K562 (cell line): ENCODE measurements around the gene POLR2A. TPM values are rescaled to one million over a fixed set of nuclear protein-coding genes. Genes with fewer than 3 reads are reported as not detected.
"Not testable (repeated sequence)": the region's sequence is repeated elsewhere in the genome, so short reads cannot be mapped to it uniquely, and the experiment has no call there.

Experiments
- ATAC-seq: fragments of 200-7000 bp; cut with Tn5 transposase; 3 replicates; pipeline ENCODE4 v1.9.1; 2020; ENCODE audit warnings: moderate library complexity
- BruUV-seq: library from RNA; stranded (reverse); fragments of 400-500 nt; replicated peaks from 2 replicates; lab custom pipeline; 2021; lab: Mats Ljungman, UMichigan
- CTCF ChIA-PET: fragments of 300-600 bp; formaldehyde crosslinking; extraction: SDS; loops from one replicate; lab custom pipeline; 2021; ENCODE audit warnings: low intra/inter-chr PET ratio; lab: Yijun Ruan, JAX
- POLR2A ChIA-PET: fragments of 300-600, 350-650 bp; sonication (Branson Sonifier 250); formaldehyde crosslinking; extraction: SDS; loops from one replicate; lab custom pipeline; 2021; ENCODE audit warnings: antibody characterized with exemption, inconsistent platforms; lab: Yijun Ruan, JAX
- DNase-seq, 4 experiments: peaks; one replicate each; pipeline versions ENCODE4 v3.0.0 to v3.0.0-alpha.2; 2011 to 2018; ENCODE audit warnings: low spot score in 3 of 4, mixed read lengths in 3 of 4; ENCODE audit errors: extremely low read depth in 1 of 4
- FAIRE-seq: peaks from 2 replicates; lab custom pipeline; 2011; peaks lifted over from hg19 to GRCh38; lab: Jason Lieb, UNC
- H2AFZ ChIP-seq: 2 replicates; pipeline ENCODE4 v1.6.0; 2011; ENCODE audit warnings: low read depth, low read length, control low read depth, inconsistent platforms
- H3K27ac ChIP-seq: fragments of 200-600 bp; 3 replicates; pipeline ENCODE4 v1.8.0; 2011; ENCODE audit warnings: low read depth, mild to moderate bottlenecking, control low read depth, inconsistent platforms, low read length, moderate library complexity, mixed read lengths; ENCODE audit errors: extremely low read depth
- H3K27me3 ChIP-seq, 2 experiments: fragments of 300-600 bp in 1 of 2; 2 replicates in 1 of 2; 3 replicates in 1 of 2; pipeline versions ENCODE4 v1.6.0 to v1.8.0; 2011; ENCODE audit warnings: inconsistent platforms in 2 of 2, low read length in 2 of 2, mild to moderate bottlenecking in 1 of 2, mixed read lengths in 1 of 2, moderate library complexity in 1 of 2; ENCODE audit not compliant: control insufficient read depth in 2 of 2, insufficient read depth in 2 of 2
- H3K36me3 ChIP-seq: fragments of 300-600 bp; 3 replicates; pipeline ENCODE4 v1.8.0; 2011; ENCODE audit warnings: mild to moderate bottlenecking, low read length, inconsistent platforms; ENCODE audit not compliant: control insufficient read depth, insufficient read depth
- H3K4me1 ChIP-seq, 2 experiments: fragments of 200-600 bp in 1 of 2; replicated peaks in 1 of 2; 2 replicates in 1 of 2; 3 replicates in 1 of 2; pipeline versions ENCODE4 v1.5.1 to v1.8.0; 2011; ENCODE audit warnings: inconsistent platforms in 2 of 2, low read length in 2 of 2, mild to moderate bottlenecking in 1 of 2, mixed read lengths in 1 of 2, moderate library complexity in 1 of 2; ENCODE audit not compliant: control insufficient read depth in 2 of 2, insufficient read depth in 2 of 2
- H3K4me2 ChIP-seq: 2 replicates; pipeline ENCODE4 v1.6.1; 2011; ENCODE audit warnings: low read length, control low read depth, inconsistent platforms, mixed read lengths; ENCODE audit not compliant: insufficient read depth
- H3K4me3 ChIP-seq: fragments of 200-600 bp; sonication (generic), shearing (Covaris generic); 2 replicates; pipeline ENCODE4 v1.5.1; 2016; ENCODE audit warnings: control low read depth, inconsistent platforms
- H3K79me2 ChIP-seq: fragments of 200-600 bp; 3 replicates; pipeline ENCODE4 v1.8.0; 2011; ENCODE audit warnings: low read length, inconsistent platforms; ENCODE audit not compliant: control insufficient read depth, insufficient read depth
- H3K9ac ChIP-seq, 2 experiments: 2 replicates each; pipeline versions ENCODE4 v1.6.0 to v1.6.1; 2011; ENCODE audit warnings: low read depth in 2 of 2, low read length in 2 of 2, control low read depth in 1 of 2, inconsistent platforms in 1 of 2, mild to moderate bottlenecking in 1 of 2, mixed read lengths in 1 of 2; ENCODE audit not compliant: insufficient read depth in 1 of 2
- H3K9me1 ChIP-seq: one replicate; pipeline ENCODE4 v1.6.0; 2011; ENCODE audit warnings: inconsistent platforms, mild to moderate bottlenecking, low read length, moderate library complexity; ENCODE audit not compliant: control insufficient read depth, insufficient read depth
- H3K9me3 ChIP-seq: replicated peaks from 2 replicates; pipeline ENCODE4 v1.5.1; 2011; ENCODE audit warnings: low read depth, low read length, inconsistent platforms; ENCODE audit not compliant: control insufficient read depth, insufficient read depth
- H4K20me1 ChIP-seq: replicated peaks from 2 replicates; pipeline ENCODE4 v1.6.1; 2011; ENCODE audit warnings: low read length, inconsistent platforms, mixed read lengths; ENCODE audit not compliant: control insufficient read depth, insufficient read depth
- WGBS: fragments of 100-300 bp; shearing (Covaris generic); methylation state at CpG from one replicate; pipeline ENCODE4 v1.1.6; 2016; ENCODE audit warnings: low coverage, mixed read lengths; ENCODE audit not compliant: insufficient coverage; ENCODE audit errors: missing lambda C conversion rate; 5-methylcytosine and 5-hydroxymethylcytosine counted together
- in situ Hi-C: fragments of 300-500 bp; cut with MboI; formaldehyde crosslinking; loops from 4 replicates; pipeline ENCODE4 v1.15.0; 2018; ENCODE audit warnings: inconsistent platforms, mixed read lengths
- intact Hi-C: fragments of 100-400 bp; cut with micrococcal nuclease; formaldehyde crosslinking; loops from 2 replicates; pipeline ENCODE4 v1.14.2; 2022
- polyA plus RNA-seq, 8 experiments: library from polyadenylated mRNA; depleted of rRNA in 4 of 8; stranded (reverse) in 5 of 8; unstranded in 3 of 8; fragments of >200 nt; fragmentation: Nextera tagmentation in 2 of 8; fragmentation: Illumina TruSeq in 1 of 8; extraction: Ambion mirVana in 2 of 8; extraction: Trizol in 1 of 8; gene quantifications; 2 replicates each; pipeline versions ENCODE4 v1.2.1 to v1.2.3, GENCODE V29; 2011 to 2014; ENCODE audit warnings: inconsistent platforms in 1 of 8, missing spikeins in 1 of 8
- total RNA-seq, 7 experiments: library from RNA; depleted of rRNA in 6 of 7; stranded (reverse); fragments of >200 nt in 6 of 7; fragmentation: Illumina TruSeq in 2 of 7; extraction: Trizol in 2 of 7; gene quantifications; 2 replicates each; pipeline versions ENCODE4 v1.2.1 to v1.2.3, GENCODE V29; 2011 to 2021; ENCODE audit warnings: low replicate concordance in 1 of 7

POLR2A gene
- total and polyA plus RNA-seq, 9 of the 15 experiments (the other 6 are each of a cell fraction or from before 2014, with no cell fraction given) = 1.3 to 109 (median 12.4) TPM

DNA sequence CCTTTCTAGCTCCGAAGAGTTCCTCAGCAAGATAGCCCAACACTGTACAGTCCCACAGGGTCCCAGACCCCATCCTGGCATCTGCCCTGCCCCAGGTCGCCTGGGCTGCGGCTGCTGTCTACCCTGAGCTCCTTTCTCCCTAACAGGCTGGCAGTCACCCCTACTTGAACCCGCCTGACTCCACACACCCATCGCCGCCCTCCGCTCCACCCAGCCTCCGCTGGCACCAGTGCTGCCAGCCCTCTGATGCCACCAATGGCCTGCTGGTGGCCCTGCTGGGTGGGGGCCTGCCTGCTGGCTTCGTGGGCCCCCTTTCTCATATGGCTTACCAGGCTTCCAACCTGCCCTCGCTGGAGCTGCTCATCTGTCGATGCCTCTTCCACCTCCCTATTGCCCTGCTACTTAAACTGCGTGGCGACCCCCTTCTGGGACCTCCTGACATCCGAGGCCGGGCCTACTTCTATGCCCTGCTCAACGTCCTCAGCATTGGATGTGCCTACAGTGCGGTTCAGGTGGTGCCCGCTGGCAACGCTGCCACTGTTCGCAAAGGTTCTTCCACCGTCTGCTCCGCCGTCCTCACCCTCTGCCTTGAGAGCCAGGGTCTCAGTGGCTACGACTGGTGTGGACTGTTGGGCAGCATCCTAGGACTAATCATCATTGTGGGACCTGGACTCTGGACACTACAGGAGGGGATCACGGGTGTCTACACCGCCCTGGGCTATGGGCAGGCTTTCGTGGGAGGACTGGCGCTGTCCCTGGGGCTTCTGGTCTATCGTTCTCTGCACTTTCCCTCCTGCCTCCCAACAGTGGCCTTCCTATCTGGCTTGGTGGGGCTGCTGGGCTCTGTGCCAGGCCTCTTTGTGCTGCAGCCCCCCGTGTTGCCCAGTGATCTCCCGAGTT is 2.1 kb upstream of the POLR2A start:
- peak overlapping the region; percentile 100; the same call in 2 of the 3 replicates for H3K27ac ChIP-seq
- DNase-seq, H3K9me1 ChIP-seq, H3K4me2 ChIP-seq, H3K36me3 ChIP-seq, H3K27me3 ChIP-seq, BruUV-seq, ATAC-seq, CTCF ChIA-PET, H4K20me1 ChIP-seq, in situ Hi-C loops, H3K9me3 ChIP-seq, FAIRE-seq, H3K4me3 ChIP-seq, H2AFZ ChIP-seq: not testable (repeated sequence)
- intact Hi-C loops = loop anchor here (5.0 kb wide), 3 partner anchors 45 to 130 kb away; partner anchors contain the start of genes FGF11, KCTD11, TMEM102 and TMEM256
- peaks cover 58% of the 10 kb centered on the region for H3K79me2 ChIP-seq
- 80% methylated on average over 22 of the region's 31 CpGs for WGBS
- POLR2A ChIA-PET = interaction anchor here (0.7 to 1.3 kb wide), 2 partner anchors 15 to 78 kb away, joined by 3 read pairs; partner anchors contain the start of gene TMEM256
- peaks cover 24 to 55% of the 10 kb centered on the region in 2 experiments; a peak in 4 of 5 replicates for H3K4me1 ChIP-seq
- peak overlapping the region; percentile 96 to 99; a peak in 3 of 4 replicates for H3K9ac ChIP-seq

DNA sequence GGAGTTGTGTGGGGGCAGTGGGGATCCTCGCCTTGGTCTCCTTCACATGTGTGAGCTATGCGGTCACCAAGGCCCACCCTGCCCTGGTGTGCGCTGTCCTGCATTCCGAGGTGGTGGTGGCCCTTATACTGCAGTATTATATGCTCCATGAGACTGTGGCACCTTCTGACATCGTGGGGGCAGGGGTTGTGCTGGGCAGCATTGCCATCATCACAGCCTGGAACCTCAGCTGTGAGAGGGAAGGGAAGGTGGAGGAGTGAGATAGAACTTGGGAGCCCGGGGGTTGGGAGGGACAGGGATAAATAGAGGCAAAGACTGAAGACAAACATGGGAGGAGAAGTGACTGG is 1.5 kb upstream of the POLR2A start:
- BruUV-seq, DNase-seq, H3K9me1 ChIP-seq, FAIRE-seq, ATAC-seq, H3K9me3 ChIP-seq, in situ Hi-C loops, H4K20me1 ChIP-seq, H3K27me3 ChIP-seq: not testable (repeated sequence)
- Histone ChIP-seq H3K36me3 (peaks cover 12% of the 10 kb centered on the region; the same call in 2 of the 3 replicates), H3K27ac (peak overlapping the region; percentile 100), H3K79me2 (peaks cover 58% of the 10 kb centered on the region), H3K9ac (peak overlapping the region; percentile 96 to 99; a peak in 3 of 4 replicates), H2AFZ (0 out of 2 replicates have a peak overlapping the region, but pooled peaks have one; percentile 99), H3K4me1 (peaks cover 23 to 52% of the 10 kb centered on the region in 2 experiments; a peak in 4 of 5 replicates), H3K4me2 (peak overlapping the region; percentile 97), H3K4me3 (peak overlapping the region; percentile 63)
- WGBS = no CpG with 5 or more reads among the region's 6 CpGs
- ChIA-PET CTCF (interaction anchor here (0.7 kb wide), 1 partner anchor 127 kb away, joined by 5 read pairs; no protein-coding TSS in a partner anchor), POLR2A (interaction anchor here (0.7 to 1.3 kb wide), 2 partner anchors 94 to 115 kb away, joined by 3 to 4 read pairs; no protein-coding TSS in a partner anchor)
- intact Hi-C loops = loop anchor here (5.0 kb wide), 3 partner anchors 45 to 130 kb away; partner anchors contain the start of genes FGF11, KCTD11, TMEM102 and TMEM256
